NCI-H2029 (cell line): ENCODE data around the gene TMC2.
"Not testable (repeated sequence)": the region's sequence is repeated elsewhere in the genome, so short reads cannot be mapped to it uniquely, and the experiment has no call there.

Source experiments
- DNase-seq: peaks from one replicate; lab custom pipeline; 2025; lab: John Stamatoyannopoulos, UW

TMC2 gene

GRCh38 chr20:2663887-2664719 lies 127.7 kb downstream of the TMC2 start, which contains the start of gene IDH3B:
TSS of gene IDH3B (minus strand) at chr20:2664216. CDS start at chr20:2664188, 28 bp downstream.
- DNase-seq = peak; percentile 91

GRCh38 chr20:2671977-2672376 lies 135.6 kb downstream of the TMC2 start:
- DNase-seq = no peak

GRCh38 chr20:2672446-2672845 lies 136.1 kb downstream of the TMC2 start:
- no peak for DNase-seq

GRCh38 chr20:2673453-2673852 lies 137.1 kb downstream of the TMC2 start:
- DNase-seq = no peak

GRCh38 chr20:2680046-2680445 lies 143.7 kb downstream of the TMC2 start:
- DNase-seq = no peak

- DNase-seq = not testable (repeated sequence)
These were observed 145.7 kb downstream of the TMC2 start for GRCh38 chr20:2682040-2682439.

GRCh38 chr20:2684817-2685216 lies 148.4 kb downstream of the TMC2 start:
- not testable (repeated sequence) for DNase-seq

GRCh38 chr20:2687514-2687913 lies 151.1 kb downstream of the TMC2 start:
- no peak for DNase-seq

GRCh38 chr20:2688041-2688591 lies 151.7 kb downstream of the TMC2 start:
- DNase-seq = peak; percentile 9

GRCh38 chr20:2690213-2690612 lies 153.8 kb downstream of the TMC2 start:
- DNase-seq = no peak

- no peak for DNase-seq
These were observed 154.3 kb downstream of the TMC2 start for GRCh38 chr20:2690718-2691117.

- no peak for DNase-seq
These were observed 154.8 kb downstream of the TMC2 start for GRCh38 chr20:2691127-2691526.
